ENCODE data around the gene SCYGR1. TPM values are rescaled to one million over a fixed set of nuclear protein-coding genes. Genes with fewer than 3 reads are reported as not detected.
"Not testable (repeated sequence)": the region's sequence is repeated elsewhere in the genome, so short reads cannot be mapped to it uniquely, and the experiment has no call there.

Gene SCYGR1
- total RNA-seq, 4 donors from 2014 or later, result not detected

DNA sequence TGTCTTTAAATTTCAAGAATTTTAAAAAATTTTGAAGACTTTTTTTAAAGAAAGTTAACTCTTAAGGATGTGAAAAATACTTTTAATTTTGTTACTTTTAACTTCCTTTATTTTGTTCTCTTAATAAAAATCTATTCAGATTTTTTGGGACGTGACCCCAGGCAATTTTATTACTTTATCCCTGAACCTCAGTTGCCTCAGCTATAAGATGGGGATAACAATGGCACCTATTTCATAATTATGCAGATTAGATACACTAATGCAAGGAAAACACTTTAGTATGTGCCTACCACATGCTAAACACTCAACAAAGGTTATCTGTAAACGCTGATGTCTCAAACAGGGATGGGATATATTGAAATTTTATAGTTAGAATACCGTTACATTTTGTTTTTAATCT, 1.5 kb upstream of the SCYGR1 start:
- DNase-seq (ENCODE audit: extremely low spot score), result no peak
- H3K4me1 ChIP-seq, result no peaks in the 10 kb centered on the region
- H3K4me3 ChIP-seq, result no peak overlapping the region
- peaks cover 0 to 7% (median 0%) of the 10 kb centered on the region in 4 donors for H3K9me3 ChIP-seq
- WGBS, result 80% methylated on average over 3 of the region's 3 CpGs
- H3K36me3 ChIP-seq, result no peaks in the 10 kb centered on the region
- intact Hi-C loops (cut with DNase I), result no loop called here
- no peak for TF ChIP-seq EP300 (IDR thresholded peaks at IDR 0.05)
- no peak for TF ChIP-seq POLR2A (IDR thresholded peaks at IDR 0.05; ENCODE audit: low read depth)
- TF ChIP-seq, protein P1, sequence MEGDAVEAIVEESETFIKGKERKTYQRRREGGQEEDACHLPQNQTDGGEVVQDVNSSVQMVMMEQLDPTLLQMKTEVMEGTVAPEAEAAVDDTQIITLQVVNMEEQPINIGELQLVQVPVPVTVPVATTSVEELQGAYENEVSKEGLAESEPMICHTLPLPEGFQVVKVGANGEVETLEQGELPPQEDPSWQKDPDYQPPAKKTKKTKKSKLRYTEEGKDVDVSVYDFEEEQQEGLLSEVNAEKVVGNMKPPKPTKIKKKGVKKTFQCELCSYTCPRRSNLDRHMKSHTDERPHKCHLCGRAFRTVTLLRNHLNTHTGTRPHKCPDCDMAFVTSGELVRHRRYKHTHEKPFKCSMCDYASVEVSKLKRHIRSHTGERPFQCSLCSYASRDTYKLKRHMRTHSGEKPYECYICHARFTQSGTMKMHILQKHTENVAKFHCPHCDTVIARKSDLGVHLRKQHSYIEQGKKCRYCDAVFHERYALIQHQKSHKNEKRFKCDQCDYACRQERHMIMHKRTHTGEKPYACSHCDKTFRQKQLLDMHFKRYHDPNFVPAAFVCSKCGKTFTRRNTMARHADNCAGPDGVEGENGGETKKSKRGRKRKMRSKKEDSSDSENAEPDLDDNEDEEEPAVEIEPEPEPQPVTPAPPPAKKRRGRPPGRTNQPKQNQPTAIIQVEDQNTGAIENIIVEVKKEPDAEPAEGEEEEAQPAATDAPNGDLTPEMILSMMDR (IDR thresholded peaks at IDR 0.05), result no peak
- no peak for TF ChIP-seq POLR2AphosphoS5 (IDR thresholded peaks at IDR 0.05)
- H3K27ac ChIP-seq (replicated peaks in 1 of 4), result no peak overlapping the region
- H3K27me3 ChIP-seq, result no peaks in the 10 kb centered on the region

DNA sequence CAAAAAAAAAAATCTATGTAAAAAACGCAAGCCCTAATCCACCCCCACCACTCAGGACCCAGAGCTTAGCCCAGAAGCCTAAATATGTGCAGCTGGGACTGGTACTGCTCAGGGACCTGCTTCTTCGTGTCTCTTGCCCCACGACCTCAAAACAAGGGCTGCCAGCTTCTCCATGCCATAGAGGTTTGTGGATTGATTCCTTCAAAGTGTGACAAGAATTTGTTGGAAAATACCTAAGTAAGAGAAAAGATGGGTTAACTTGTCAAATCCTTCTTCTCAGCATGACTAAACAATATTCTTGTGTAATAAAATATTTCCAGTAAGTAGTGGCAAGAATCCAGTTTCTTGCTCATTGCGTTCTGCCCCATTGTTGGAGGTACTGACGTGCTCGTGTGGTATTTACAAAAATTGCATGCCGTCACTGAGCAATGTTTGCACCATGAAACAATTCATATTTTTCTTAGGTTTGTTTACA, 825 bp upstream of the SCYGR1 start:
- WGBS, result 74% methylated on average over 7 of the region's 7 CpGs
- intact Hi-C loops (cut with DNase I), result no loop called here
- no peak for DNase-seq (ENCODE audit: extremely low spot score)
- Histone ChIP-seq H3K4me3 (no peak overlapping the region), H3K27ac (replicated peaks in 1 of 4) (no peak overlapping the region), H3K36me3 (no peaks in the 10 kb centered on the region), H3K27me3 (no peaks in the 10 kb centered on the region), H3K4me1 (no peaks in the 10 kb centered on the region), H3K9me3 (peaks cover 0 to 7% (median 0%) of the 10 kb centered on the region in 4 donors)
- TF ChIP-seq POLR2A (IDR thresholded peaks at IDR 0.05; ENCODE audit: low read depth), result no peak
- no peak for TF ChIP-seq EP300 (IDR thresholded peaks at IDR 0.05)
- TF ChIP-seq, protein P1 (IDR thresholded peaks at IDR 0.05), result no peak
- TF ChIP-seq POLR2AphosphoS5 (IDR thresholded peaks at IDR 0.05), result no peak

GRCh38 chr2:227386630-227387029, 1.1 kb downstream of the SCYGR1 start:
- DNase-seq (ENCODE audit: extremely low spot score), result no peak
- no peaks in the 10 kb centered on the region for H3K4me1 ChIP-seq
- no peaks in the 10 kb centered on the region for H3K27me3 ChIP-seq
- H3K27ac ChIP-seq (replicated peaks in 1 of 4), result no peak overlapping the region
- H3K9me3 ChIP-seq, result peaks cover 0 to 7% (median 0%) of the 10 kb centered on the region in 4 donors
- TF ChIP-seq, protein P1 (IDR thresholded peaks at IDR 0.05), result no peak
- no peak for TF ChIP-seq POLR2AphosphoS5 (IDR thresholded peaks at IDR 0.05)
- TF ChIP-seq EP300 (IDR thresholded peaks at IDR 0.05), result no peak
- TF ChIP-seq POLR2A (IDR thresholded peaks at IDR 0.05; ENCODE audit: low read depth), result no peak
- intact Hi-C loops (cut with DNase I), result no loop called here
- H3K36me3 ChIP-seq, result no peaks in the 10 kb centered on the region
- 71% methylated on average over 6 of the region's 6 CpGs for WGBS
- no peak overlapping the region for H3K4me3 ChIP-seq

DNA sequence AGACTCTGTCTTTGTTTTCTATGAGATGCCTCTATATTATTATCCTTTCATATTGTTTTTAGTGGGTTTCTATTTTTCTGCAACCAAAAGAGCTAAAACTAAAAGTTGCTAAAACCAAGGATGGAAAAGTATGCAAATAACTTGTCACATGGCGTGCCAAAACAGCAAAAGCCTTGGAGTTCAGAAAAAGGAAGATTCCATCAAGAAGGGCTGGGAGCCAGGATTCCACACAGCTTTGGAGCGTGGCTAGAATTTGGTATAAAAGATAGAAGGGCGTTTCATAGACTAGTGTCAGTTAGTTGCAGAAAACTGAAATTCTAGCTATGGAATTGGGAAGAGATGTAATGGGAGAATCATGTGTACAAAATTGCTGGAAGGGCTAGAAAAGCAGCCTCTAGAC, 4.1 kb downstream of the SCYGR1 start:
- intact Hi-C loops (cut with DNase I), result no loop called here
- WGBS, result 56% methylated on average over 3 of the region's 3 CpGs
- Histone ChIP-seq H3K4me3 (no peak overlapping the region), H3K27ac (replicated peaks in 1 of 4) (no peak overlapping the region), H3K36me3 (no peaks in the 10 kb centered on the region), H3K4me1 (no peaks in the 10 kb centered on the region), H3K9me3 (no peaks in the 10 kb centered on the region), H3K27me3 (peaks cover 0 to 6% (median 0%) of the 10 kb centered on the region in 4 donors)
- DNase-seq (ENCODE audit: extremely low spot score), result no peak
- TF ChIP-seq POLR2AphosphoS5 (IDR thresholded peaks at IDR 0.05) (no peak), POLR2A (IDR thresholded peaks at IDR 0.05; ENCODE audit: low read depth) (no peak), EP300 (IDR thresholded peaks at IDR 0.05) (no peak)
- TF ChIP-seq, protein P1 (IDR thresholded peaks at IDR 0.05), result no peak

DNA sequence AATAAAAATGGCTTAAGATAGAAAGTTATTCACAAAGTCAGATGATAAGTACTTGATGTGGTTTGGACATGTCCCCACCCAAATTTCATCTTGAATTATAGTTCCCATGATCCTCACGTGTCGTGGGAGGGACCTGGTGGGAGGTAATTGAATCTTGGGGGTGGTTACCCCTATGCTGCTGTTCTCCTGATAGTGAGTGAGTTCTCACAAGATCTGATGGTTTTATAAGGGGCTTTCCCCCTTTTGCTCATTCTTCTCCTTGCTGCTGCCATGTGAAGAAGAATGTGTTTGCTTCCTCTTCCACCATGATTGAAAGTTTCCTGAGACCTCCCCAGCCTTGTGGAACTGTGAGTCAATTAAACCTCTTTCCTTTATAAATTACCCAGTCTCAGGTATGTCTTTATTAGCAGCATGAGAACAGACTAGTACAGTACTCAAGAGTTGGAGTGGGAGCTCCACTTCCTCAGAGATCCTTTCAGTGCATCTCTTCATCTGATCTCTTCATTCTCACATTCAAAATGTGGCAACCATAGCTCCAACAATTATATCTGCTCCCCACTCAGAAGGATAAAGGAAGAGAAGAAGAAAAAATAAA, 5.4 kb downstream of the SCYGR1 start:
- DNase-seq (ENCODE audit: extremely low spot score); H3K9me3 ChIP-seq; H3K4me1 ChIP-seq; H3K4me3 ChIP-seq; H3K36me3 ChIP-seq; H3K27ac ChIP-seq (replicated peaks in 1 of 4); H3K27me3 ChIP-seq; intact Hi-C loops (cut with DNase I): not testable (repeated sequence)
- 89% methylated on average over 2 of the region's 2 CpGs for WGBS

Measured in esophagus muscularis mucosa (tissue), 4 donors.